CD4-positive, alpha-beta memory T cell (primary cell): ENCODE data around the gene OR3A2. TPM values are rescaled to one million over a fixed set of nuclear protein-coding genes. Genes with fewer than 3 reads are reported as not detected.
A peak's percentile ranks its signal among the peaks of the same experiment; 100 is the strongest.
"Not testable (repeated sequence)": the region's sequence is repeated elsewhere in the genome, so short reads cannot be mapped to it uniquely, and the experiment has no call there.

Source experiments
- CTCF ChIA-PET: fragments of 350-600 bp; sonication (Branson Sonifier 250); formaldehyde crosslinking; loops from one replicate; lab custom pipeline; 2021; ENCODE audit warnings: inconsistent platforms; ENCODE audit not compliant: partially characterized antibody; lab: Charles Lee
- POLR2A ChIA-PET: fragments of 350-600 bp; sonication (Branson Sonifier 250); formaldehyde crosslinking; loops from one replicate; lab custom pipeline; 2021; ENCODE audit not compliant: partially characterized antibody; lab: Charles Lee
- DNase-seq, 5 donors: peaks; one replicate each; pipeline versions ENCODE4 v3.0.0 to v3.0.0-alpha.2; 2020 to 2022; ENCODE audit warnings: mixed read lengths in 1 of 5
- H3K27ac ChIP-seq: one replicate; pipeline ENCODE4 v1.7.0; 2013; ENCODE audit warnings: low read depth, low read length
- H3K27me3 ChIP-seq: 2 replicates; pipeline ENCODE4 v1.7.0; 2013; ENCODE audit warnings: mild to moderate bottlenecking, low read length, moderate library complexity; ENCODE audit not compliant: insufficient read depth
- H3K36me3 ChIP-seq: 2 replicates; pipeline ENCODE4 v1.7.0; 2013; ENCODE audit warnings: mild to moderate bottlenecking, low read length, moderate library complexity; ENCODE audit not compliant: insufficient read depth
- H3K4me1 ChIP-seq: 2 replicates; pipeline ENCODE4 v1.7.0; 2013; ENCODE audit warnings: mild to moderate bottlenecking, low read length, moderate library complexity; ENCODE audit not compliant: insufficient read depth
- H3K4me3 ChIP-seq, 2 donors: one replicate each; pipeline ENCODE4 v1.7.0; 2013; ENCODE audit warnings: low read length in 2 of 2, mild to moderate bottlenecking in 1 of 2
- H3K9me3 ChIP-seq, 2 donors: one replicate each; pipeline ENCODE4 v1.7.0; 2013; ENCODE audit warnings: low read length in 2 of 2, control low read depth in 1 of 2; ENCODE audit not compliant: control insufficient read depth in 1 of 2
- H3K27ac Mint-ChIP-seq, 7 donors: one replicate each; pipeline ENCODE4 v1.8.0; 2020 to 2021; ENCODE audit warnings: mixed read lengths in 7 of 7, mild to moderate bottlenecking in 6 of 7, inconsistent platforms in 3 of 7, moderate library complexity in 3 of 7
- H3K27me3 Mint-ChIP-seq, 2 donors: one replicate each; pipeline ENCODE4 v1.8.0; 2020 to 2021; ENCODE audit warnings: mixed read lengths in 2 of 2
- H3K36me3 Mint-ChIP-seq, 2 donors: one replicate each; pipeline ENCODE4 v1.8.0; 2020 to 2021; ENCODE audit warnings: mixed read lengths in 2 of 2, inconsistent platforms in 1 of 2, mild to moderate bottlenecking in 1 of 2
- H3K4me1 Mint-ChIP-seq, 4 donors: one replicate each; pipeline ENCODE4 v1.8.0; 2020 to 2021; ENCODE audit warnings: mixed read lengths in 4 of 4, mild to moderate bottlenecking in 1 of 4
- H3K4me3 Mint-ChIP-seq, 8 donors: one replicate each; pipeline ENCODE4 v1.8.0; 2020 to 2021; ENCODE audit warnings: mixed read lengths in 8 of 8, mild to moderate bottlenecking in 7 of 8, moderate library complexity in 6 of 8, inconsistent platforms in 3 of 8
- H3K9me3 Mint-ChIP-seq, 8 donors: one replicate each; pipeline ENCODE4 v1.8.0; 2020 to 2021; ENCODE audit warnings: mixed read lengths in 8 of 8, mild to moderate bottlenecking in 5 of 8, inconsistent platforms in 3 of 8, moderate library complexity in 1 of 8
- intact Hi-C: fragments of 100-400 bp; cut with micrococcal nuclease; formaldehyde crosslinking; loops from one replicate; pipeline ENCODE4 v1.15.1; 2023
- polyA plus RNA-seq, 2 donors: library from polyadenylated mRNA; unstranded; fragments of 300-500 nt; fragmentation: Illumina TruSeq; gene quantifications; one replicate each; pipeline ENCODE4 v1.2.3, GENCODE V29; 2021
- total RNA-seq, 2 experiments: library from RNA; stranded (reverse); gene quantifications; one replicate each; pipeline ENCODE4 v1.2.3, GENCODE V29; 2021

The OR3A2 gene
- total and polyA plus RNA-seq, 4 experiments from 2014 or later = 0.79 to 2.4 (median 1.4) TPM

DNA sequence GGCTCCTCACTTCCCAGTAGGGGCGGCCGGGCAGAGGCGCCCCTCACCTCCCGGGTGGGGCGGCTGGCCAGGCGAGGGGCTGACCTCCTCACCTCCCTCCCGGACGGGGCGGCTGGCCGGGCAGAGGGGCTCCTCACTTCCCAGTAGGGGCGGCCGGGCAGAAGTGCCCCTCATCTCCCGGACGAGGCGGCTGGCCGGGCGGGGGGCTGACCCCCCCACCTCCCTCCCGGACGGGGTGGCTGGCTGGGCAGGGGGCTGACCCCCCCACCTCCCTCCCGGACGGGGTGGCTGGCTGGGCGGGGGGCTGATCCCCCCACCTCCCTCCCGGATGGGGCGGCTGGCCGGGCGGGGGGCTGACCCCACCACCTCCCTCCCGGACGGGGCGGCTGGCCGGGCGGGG is 14.9 kb downstream of the OR3A2 start:
- intact Hi-C loops, H3K27ac Mint-ChIP-seq, POLR2A ChIA-PET, H3K4me1 ChIP-seq, CTCF ChIA-PET, DNase-seq, H3K4me3 ChIP-seq, H3K27me3 ChIP-seq, H3K36me3 ChIP-seq, H3K4me3 Mint-ChIP-seq, H3K4me1 Mint-ChIP-seq, H3K36me3 Mint-ChIP-seq, H3K27ac ChIP-seq, H3K9me3 ChIP-seq: not testable (repeated sequence)
- Mint-ChIP-seq H3K27me3 (peaks cover 7 to 21% of the 10 kb centered on the region in 2 donors), H3K9me3 (peaks cover 2 to 49% (median 36%) of the 10 kb centered on the region in 8 donors)

- H3K36me3 ChIP-seq, H3K4me1 Mint-ChIP-seq, H3K4me3 Mint-ChIP-seq, H3K27ac ChIP-seq, intact Hi-C loops, H3K4me3 ChIP-seq, H3K36me3 Mint-ChIP-seq, CTCF ChIA-PET, H3K4me1 ChIP-seq, H3K27me3 ChIP-seq, POLR2A ChIA-PET, H3K27ac Mint-ChIP-seq, H3K9me3 ChIP-seq, DNase-seq: not testable (repeated sequence)
- Mint-ChIP-seq H3K9me3 (peaks cover 0 to 63% (median 27%) of the 10 kb centered on the region in 8 donors), H3K27me3 (peaks cover 27 to 31% of the 10 kb centered on the region in 2 donors)
Observed at GRCh38 chr17:3342782-3343181, 43.3 kb downstream of the OR3A2 start.

- H3K27ac ChIP-seq = no peak overlapping the region
- no peak for DNase-seq
- H3K4me1 ChIP-seq = no peaks in the 10 kb centered on the region
- Mint-ChIP-seq H3K9me3 (peaks cover 5 to 34% (median 16%) of the 10 kb centered on the region in 8 donors), H3K4me1 (no peaks in the 10 kb centered on the region), H3K27me3 (peaks cover 18 to 21% of the 10 kb centered on the region in 2 donors), H3K4me3 (no peak overlapping the region), H3K36me3 (peaks cover 0 to 2% of the 10 kb centered on the region in 2 donors), H3K27ac (peak overlapping the region in 1 of 7 donors; percentile 78)
- no peaks in the 10 kb centered on the region for H3K9me3 ChIP-seq
- ChIA-PET CTCF (no interaction called here), POLR2A (no interaction called here)
- intact Hi-C loops = no loop called here
- no peak overlapping the region for H3K4me3 ChIP-seq
- no peaks in the 10 kb centered on the region for H3K27me3 ChIP-seq
- H3K36me3 ChIP-seq = no peaks in the 10 kb centered on the region
Observed at GRCh38 chr17:3335876-3336275, 50.2 kb downstream of the OR3A2 start.

GRCh38 chr17:3318336-3318735 is 67.8 kb downstream of the OR3A2 start:
- Mint-ChIP-seq H3K4me1 (no peaks in the 10 kb centered on the region), H3K36me3 (no peaks in the 10 kb centered on the region), H3K9me3 (peaks cover 0 to 7% (median 0%) of the 10 kb centered on the region in 8 donors), H3K27me3 (peaks cover 2 to 8% of the 10 kb centered on the region in 2 donors), H3K27ac (no peak overlapping the region), H3K4me3 (no peak overlapping the region)
- no peaks in the 10 kb centered on the region for H3K4me1 ChIP-seq
- no peak overlapping the region for H3K4me3 ChIP-seq
- no peaks in the 10 kb centered on the region for H3K27me3 ChIP-seq
- H3K36me3 ChIP-seq = no peaks in the 10 kb centered on the region
- intact Hi-C loops = no loop called here
- no peak for DNase-seq
- no peaks in the 10 kb centered on the region for H3K9me3 ChIP-seq
- ChIA-PET POLR2A (no interaction called here), CTCF (no interaction called here)
- no peak overlapping the region for H3K27ac ChIP-seq

GRCh38 chr17:3316836-3317235 is 69.3 kb downstream of the OR3A2 start:
- no peak overlapping the region for H3K4me3 Mint-ChIP-seq
- Histone ChIP-seq H3K4me3 (no peak overlapping the region), H3K4me1 (no peaks in the 10 kb centered on the region), H3K27me3 (no peaks in the 10 kb centered on the region), H3K9me3 (no peaks in the 10 kb centered on the region), H3K27ac (no peak overlapping the region), H3K36me3 (no peaks in the 10 kb centered on the region)
- H3K9me3 Mint-ChIP-seq = peaks cover 0 to 2% (median 0%) of the 10 kb centered on the region in 8 donors
- no peak for DNase-seq
- intact Hi-C loops = no loop called here
- H3K27me3 Mint-ChIP-seq = peaks cover 0 to 11% of the 10 kb centered on the region in 2 donors
- ChIA-PET CTCF (no interaction called here), POLR2A (no interaction called here)
- H3K27ac Mint-ChIP-seq = no peak overlapping the region
- H3K4me1 Mint-ChIP-seq = no peaks in the 10 kb centered on the region
- no peaks in the 10 kb centered on the region for H3K36me3 Mint-ChIP-seq

DNA sequence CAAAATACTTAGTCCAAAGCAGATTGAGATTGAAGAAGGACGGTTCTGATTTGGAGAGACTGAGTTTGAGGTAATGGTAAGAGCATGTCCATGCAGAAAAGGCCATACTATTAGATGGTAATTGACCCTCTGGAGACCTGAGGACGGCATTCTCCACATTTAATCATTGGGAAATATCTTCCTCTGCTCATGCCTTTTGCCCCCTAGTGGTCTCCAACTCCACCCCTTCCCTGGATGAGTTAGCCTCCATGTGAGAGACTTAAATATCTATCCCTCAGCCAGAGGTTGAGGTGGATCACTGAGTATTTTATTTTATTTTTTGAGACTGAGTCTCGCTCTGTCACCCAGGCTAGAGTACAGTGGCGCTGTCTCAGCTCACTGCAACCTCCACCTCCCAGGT is 77.5 kb downstream of the OR3A2 start:
- Mint-ChIP-seq H3K9me3 (peaks cover 0 to 3% (median 0%) of the 10 kb centered on the region in 8 donors), H3K4me1 (no peaks in the 10 kb centered on the region), H3K36me3 (no peaks in the 10 kb centered on the region), H3K27ac (no peak overlapping the region), H3K27me3 (peaks cover 2 to 6% of the 10 kb centered on the region in 2 donors), H3K4me3 (no peak overlapping the region)
- ChIA-PET POLR2A (no interaction called here), CTCF (no interaction called here)
- no peak for DNase-seq
- Histone ChIP-seq H3K27ac (no peak overlapping the region), H3K4me1 (no peaks in the 10 kb centered on the region), H3K9me3 (no peaks in the 10 kb centered on the region), H3K36me3 (no peaks in the 10 kb centered on the region), H3K27me3 (no peaks in the 10 kb centered on the region), H3K4me3 (no peak overlapping the region)
- intact Hi-C loops = no loop called here

GRCh38 chr17:3298260-3298659 is 87.8 kb downstream of the OR3A2 start, which contains the start of gene OR3A1:
TSS of gene OR3A1 (minus strand) at chr17:3298360. CDS start at chr17:3292582, 5,778 bp downstream.
- Mint-ChIP-seq H3K27me3 (peaks cover 0 to 2% of the 10 kb centered on the region in 2 donors), H3K9me3 (peaks cover 0 to 10% (median 2%) of the 10 kb centered on the region in 8 donors), H3K27ac (no peak within 1 kb of the TSS), H3K4me1 (no peaks in the 10 kb centered on the region), H3K36me3 (peaks cover 0 to 4% of the 10 kb centered on the region in 2 donors), H3K4me3 (no peak within 1 kb of the TSS)
- Histone ChIP-seq H3K4me1 (no peaks in the 10 kb centered on the region), H3K27ac (no peak within 1 kb of the TSS), H3K4me3 (no peak within 1 kb of the TSS), H3K36me3 (no peaks in the 10 kb centered on the region), H3K27me3 (no peaks in the 10 kb centered on the region), H3K9me3 (no peaks in the 10 kb centered on the region)
- no peak for DNase-seq
- ChIA-PET CTCF (no interaction called here), POLR2A (no interaction called here)
- intact Hi-C loops = no loop called here

DNA sequence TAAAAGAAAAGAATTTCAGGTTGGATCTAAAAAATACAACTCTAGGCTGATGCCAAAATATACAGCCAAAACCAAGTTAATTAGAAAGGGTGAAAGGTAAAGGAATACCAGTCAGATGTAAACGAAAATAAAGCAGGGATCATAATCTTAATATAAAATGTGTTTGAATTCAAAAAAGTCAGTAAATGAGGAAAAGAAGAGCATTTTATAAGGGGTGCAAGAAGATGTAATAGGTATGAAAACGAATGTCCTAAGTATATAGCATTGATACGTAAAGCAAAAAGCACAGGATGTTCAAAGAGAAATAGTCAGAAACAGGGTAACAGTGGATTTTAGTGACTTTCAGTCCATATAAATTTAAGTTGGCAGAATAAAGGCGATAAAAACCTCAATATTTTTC is 90.5 kb downstream of the OR3A2 start:
- ChIA-PET POLR2A (no interaction called here), CTCF (no interaction called here)
- peaks cover 9 to 11% of the 10 kb centered on the region in 2 donors for H3K27me3 Mint-ChIP-seq
- Histone ChIP-seq H3K27ac (no peak overlapping the region), H3K36me3 (no peaks in the 10 kb centered on the region), H3K4me1 (no peaks in the 10 kb centered on the region), H3K27me3 (no peaks in the 10 kb centered on the region), H3K4me3 (no peak overlapping the region), H3K9me3 (no peaks in the 10 kb centered on the region)
- DNase-seq = no peak
- no peaks in the 10 kb centered on the region for H3K4me1 Mint-ChIP-seq
- peaks cover 0 to 8% (median 2%) of the 10 kb centered on the region in 8 donors for H3K9me3 Mint-ChIP-seq
- H3K4me3 Mint-ChIP-seq = no peak overlapping the region
- H3K27ac Mint-ChIP-seq = no peak overlapping the region
- intact Hi-C loops = no loop called here
- H3K36me3 Mint-ChIP-seq = peaks cover 0 to 4% of the 10 kb centered on the region in 2 donors
